ENCODE results near the gene DPH2.

The DPH2 gene

DNA sequence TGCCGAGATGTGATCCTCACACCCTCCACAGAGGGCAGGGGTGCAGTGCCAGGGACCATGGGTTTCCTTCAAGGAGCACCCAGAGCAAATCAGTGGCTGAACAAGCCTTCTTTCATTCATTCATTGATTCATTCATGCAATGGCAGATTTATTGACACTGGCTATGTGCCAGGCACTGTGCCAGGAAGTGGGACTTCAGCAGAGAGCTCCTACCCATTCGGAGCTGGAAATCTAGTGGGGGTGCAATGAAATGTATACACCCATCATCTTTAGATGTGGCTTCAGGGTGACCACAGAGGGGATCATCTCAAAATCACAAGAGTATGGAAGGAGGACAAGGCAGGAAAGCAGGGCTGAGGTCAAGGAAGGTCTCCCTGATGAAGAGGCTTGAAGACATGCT, 42.6 kb downstream of the DPH2 start:
- TF ChIP-seq, protein P1, sequence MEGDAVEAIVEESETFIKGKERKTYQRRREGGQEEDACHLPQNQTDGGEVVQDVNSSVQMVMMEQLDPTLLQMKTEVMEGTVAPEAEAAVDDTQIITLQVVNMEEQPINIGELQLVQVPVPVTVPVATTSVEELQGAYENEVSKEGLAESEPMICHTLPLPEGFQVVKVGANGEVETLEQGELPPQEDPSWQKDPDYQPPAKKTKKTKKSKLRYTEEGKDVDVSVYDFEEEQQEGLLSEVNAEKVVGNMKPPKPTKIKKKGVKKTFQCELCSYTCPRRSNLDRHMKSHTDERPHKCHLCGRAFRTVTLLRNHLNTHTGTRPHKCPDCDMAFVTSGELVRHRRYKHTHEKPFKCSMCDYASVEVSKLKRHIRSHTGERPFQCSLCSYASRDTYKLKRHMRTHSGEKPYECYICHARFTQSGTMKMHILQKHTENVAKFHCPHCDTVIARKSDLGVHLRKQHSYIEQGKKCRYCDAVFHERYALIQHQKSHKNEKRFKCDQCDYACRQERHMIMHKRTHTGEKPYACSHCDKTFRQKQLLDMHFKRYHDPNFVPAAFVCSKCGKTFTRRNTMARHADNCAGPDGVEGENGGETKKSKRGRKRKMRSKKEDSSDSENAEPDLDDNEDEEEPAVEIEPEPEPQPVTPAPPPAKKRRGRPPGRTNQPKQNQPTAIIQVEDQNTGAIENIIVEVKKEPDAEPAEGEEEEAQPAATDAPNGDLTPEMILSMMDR (IDR thresholded peaks at IDR 0.05; ENCODE audit: insufficient read depth, low read depth, low read length, missing control alignments) = no peak
- DNase-seq (ENCODE audit: low read depth) = no peak
- no peak overlapping the region for H3K4me3 ChIP-seq (ENCODE audit: low read length)

DNA sequence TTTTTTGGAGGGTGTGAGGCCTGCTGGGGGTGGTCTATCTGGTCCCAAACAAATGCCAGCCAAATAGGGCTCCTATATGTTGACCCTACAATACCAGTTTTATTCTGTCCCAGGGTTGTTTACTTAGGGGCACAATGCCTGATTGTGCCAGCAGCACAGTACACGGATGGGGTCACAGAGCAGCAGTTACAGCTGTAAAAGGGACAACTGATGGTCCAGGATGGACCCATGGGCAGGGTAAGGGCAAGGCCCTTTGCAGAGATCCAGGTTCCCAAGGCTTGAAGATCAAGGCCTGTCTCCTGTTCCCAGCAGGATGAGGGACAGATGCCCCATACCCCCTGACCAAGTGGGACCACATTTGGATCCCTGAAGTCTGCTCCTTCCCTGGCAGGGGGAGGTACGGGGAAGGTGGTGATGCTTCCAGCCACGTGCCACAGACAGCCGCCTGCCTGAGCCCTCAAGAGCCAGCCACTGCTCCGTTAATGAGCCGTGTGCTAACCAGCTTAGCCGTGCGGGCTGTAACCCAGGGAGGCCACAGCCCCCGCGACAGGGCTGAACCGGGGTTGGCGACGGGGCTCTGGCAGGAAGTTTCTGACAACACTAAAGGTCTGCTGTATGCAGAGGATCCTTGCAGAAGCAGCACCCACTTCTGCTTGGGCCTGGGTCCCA, 43.3 kb downstream of the DPH2 start:
- H3K4me3 ChIP-seq (ENCODE audit: low read length) = no peak overlapping the region
- TF ChIP-seq, protein P1 (IDR thresholded peaks at IDR 0.05; ENCODE audit: insufficient read depth, low read depth, low read length, missing control alignments) = no peak
- no peak for DNase-seq (ENCODE audit: low read depth)

DNA sequence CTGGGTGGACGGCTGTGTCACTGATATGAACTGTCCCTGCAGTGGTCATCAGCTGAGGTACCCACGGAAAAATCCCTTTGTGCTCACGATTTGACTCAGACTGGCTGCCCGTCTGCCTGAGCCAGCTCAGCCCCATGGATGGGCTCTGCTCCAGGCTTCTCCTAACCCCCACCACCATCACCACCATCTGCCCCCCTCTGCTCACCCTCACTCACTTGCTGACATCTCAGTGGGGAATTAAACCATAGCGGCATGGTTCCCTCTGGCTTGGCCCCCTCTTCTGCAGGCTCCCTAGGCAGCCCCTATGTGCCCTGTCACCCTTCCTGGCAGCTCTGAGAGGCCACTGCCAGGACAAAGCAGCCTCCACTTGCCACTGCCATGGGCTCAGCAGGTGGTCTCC, 44.1 kb downstream of the DPH2 start:
- DNase-seq (ENCODE audit: low read depth) = no peak
- TF ChIP-seq, protein P1 (IDR thresholded peaks at IDR 0.05; ENCODE audit: insufficient read depth, low read depth, low read length, missing control alignments) = no peak
- H3K4me3 ChIP-seq (ENCODE audit: low read length) = no peak overlapping the region

DNA sequence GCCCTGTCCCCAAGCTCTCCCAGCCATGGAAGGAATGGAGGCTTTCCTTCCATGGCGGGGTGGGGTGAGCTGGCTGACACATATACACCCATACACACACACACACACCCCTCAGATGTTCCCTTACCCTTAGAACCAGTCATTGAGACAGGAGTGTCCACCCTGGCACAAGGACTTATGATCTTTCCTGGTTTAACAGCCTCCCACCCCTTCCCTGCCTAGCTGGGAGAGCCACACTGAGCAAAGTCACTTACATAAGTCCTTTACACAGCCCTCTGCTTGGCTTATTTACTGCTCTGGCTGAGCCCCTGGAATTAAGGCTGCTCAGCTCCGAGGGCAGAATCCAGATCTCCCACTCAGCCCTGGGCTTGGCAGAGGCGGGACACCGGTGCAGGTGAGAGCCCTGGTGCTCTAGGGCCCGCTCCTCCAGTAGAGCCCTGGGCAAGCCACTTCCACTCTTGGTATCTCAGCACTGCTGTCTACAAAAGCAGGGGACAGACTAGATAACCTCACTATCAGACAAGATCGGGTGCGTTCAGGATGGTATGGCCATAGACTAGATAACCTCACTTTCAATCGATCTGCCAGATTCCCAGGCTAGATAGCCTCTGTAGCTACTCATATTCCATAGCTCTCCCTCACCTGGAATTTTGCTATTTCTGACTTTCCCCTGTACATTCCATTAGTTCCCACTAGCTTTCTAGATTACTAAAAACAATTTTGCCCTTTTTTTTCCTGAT, 44.7 kb downstream of the DPH2 start:
- no peak for DNase-seq (ENCODE audit: low read depth)
- no peak overlapping the region for H3K4me3 ChIP-seq (ENCODE audit: low read length)
- TF ChIP-seq, protein P1 (IDR thresholded peaks at IDR 0.05; ENCODE audit: insufficient read depth, low read depth, low read length, missing control alignments) = no peak

DNA sequence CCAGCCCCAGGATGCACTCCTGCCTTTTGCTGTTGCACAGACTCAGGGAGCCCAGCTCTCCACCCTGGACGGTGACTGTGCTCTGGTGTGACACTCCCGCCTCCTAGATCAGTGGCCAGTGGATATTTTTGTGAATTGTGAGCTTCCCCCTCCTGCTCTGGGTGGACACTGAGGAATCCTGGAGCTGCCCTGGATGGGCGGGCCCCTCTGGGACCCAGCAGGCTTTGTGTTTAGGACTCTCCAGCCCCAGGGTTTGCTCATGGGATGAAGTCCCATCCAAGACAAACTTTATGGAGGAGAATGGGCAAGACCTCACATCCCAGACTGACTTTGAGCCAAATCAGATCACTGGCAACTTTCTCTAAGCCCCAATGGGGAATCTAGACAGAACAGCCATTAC, 45.4 kb downstream of the DPH2 start:
- TF ChIP-seq, protein P1 (IDR thresholded peaks at IDR 0.05; ENCODE audit: insufficient read depth, low read depth, low read length, missing control alignments) = no peak
- H3K4me3 ChIP-seq (ENCODE audit: low read length) = no peak overlapping the region
- no peak for DNase-seq (ENCODE audit: low read depth)

DNA sequence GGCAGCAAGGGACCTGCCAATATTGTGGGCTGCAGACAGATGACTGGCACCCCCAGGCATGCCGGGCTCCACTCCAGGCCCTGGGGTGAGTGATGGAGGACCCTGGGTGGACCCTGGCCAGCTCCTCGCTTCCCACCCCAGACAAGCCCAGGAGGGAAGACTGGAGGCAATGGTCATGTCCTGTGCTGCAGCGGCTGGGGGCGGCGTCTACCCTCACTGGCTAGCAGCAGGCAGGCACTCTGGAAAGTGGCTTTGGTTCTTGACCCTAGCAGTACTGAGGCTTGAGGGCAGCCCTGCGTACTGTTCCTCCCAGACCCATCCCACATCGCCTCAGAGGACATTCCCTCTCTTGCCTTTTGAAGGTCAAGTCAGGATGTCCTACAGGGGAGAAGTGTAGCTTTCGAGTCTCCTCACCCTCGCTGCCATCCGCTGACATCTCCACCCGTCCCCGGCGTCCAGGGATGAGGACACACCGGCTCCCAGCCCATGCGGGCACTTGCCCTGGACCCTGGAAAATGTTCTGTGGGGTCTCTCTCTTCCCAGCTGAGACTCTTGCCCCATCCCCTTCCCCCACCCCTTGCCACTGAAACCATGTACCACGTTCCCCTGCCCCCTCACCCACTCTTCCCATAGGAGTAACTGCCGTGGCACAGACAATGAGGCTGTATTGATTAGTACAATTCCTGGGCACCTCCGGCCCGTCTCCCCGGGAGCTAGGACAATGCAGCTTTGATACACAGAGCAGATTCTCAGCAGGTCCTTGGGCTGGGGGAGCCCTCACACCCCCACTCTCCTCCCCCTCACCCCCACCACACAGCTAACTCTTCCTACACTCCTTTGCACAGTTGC, 46.5 kb downstream of the DPH2 start:
- no peak for DNase-seq (ENCODE audit: low read depth)
- TF ChIP-seq, protein P1 (IDR thresholded peaks at IDR 0.05; ENCODE audit: insufficient read depth, low read depth, low read length, missing control alignments) = no peak
- H3K4me3 ChIP-seq (ENCODE audit: low read length) = no peak overlapping the region

All from epithelial cell of esophagus (primary cell).